Measurements from ENCODE around the gene WDR7.

GRCh38 chr18:56722518-56722917 is 71.4 kb downstream of the WDR7 start:
- TF ChIP-seq CTCF (IDR thresholded peaks at IDR 0.05), result no peak
- TF ChIP-seq POLR2A (IDR thresholded peaks at IDR 0.05), result no peak

Data from testis (tissue), 2 donors.